Ovary (tissue), 3 donors: ENCODE results near the gene STAG3.
"Not testable (repeated sequence)": the region's sequence is repeated elsewhere in the genome, so short reads cannot be mapped to it uniquely, and the experiment has no call there.

ENCODE experiments used
- CTCF ChIP-seq, 3 donors: fragments of 450-650 bp in 2 of 3; fragments of 200-600 bp in 1 of 3; IDR thresholded peaks; one replicate each; pipeline versions ENCODE4 v1.5.1 to v1.8.0; 2016 to 2022; ENCODE audit warnings: antibody characterized with exemption in 3 of 3, mild to moderate bottlenecking in 1 of 3
- POLR2A ChIP-seq: fragments of 450-650 bp; IDR thresholded peaks from one replicate; pipeline ENCODE4 v1.6.1; 2017; ENCODE audit warnings: antibody characterized with exemption, mild to moderate bottlenecking, moderate library complexity
- donor health status: DM: no; HTN: no; CAD: no.

- peak in 1 of 3 donors; percentile 38 for TF ChIP-seq CTCF (IDR thresholded peaks at IDR 0.05)
- not testable (repeated sequence) for TF ChIP-seq POLR2A
Measured at GRCh38 chr7:100217934-100218333, 40.2 kb downstream of the STAG3 start.
